GM19240 (cell line): ENCODE results near the gene EVL.
"Not testable (repeated sequence)": the region's sequence is repeated elsewhere in the genome, so short reads cannot be mapped to it uniquely, and the experiment has no call there.

Source experiments
- DNase-seq: peaks from one replicate; pipeline ENCODE4 v3.0.0; 2011; ENCODE audit warnings: low spot score; ENCODE audit not compliant: insufficient read length

Gene EVL

DNA sequence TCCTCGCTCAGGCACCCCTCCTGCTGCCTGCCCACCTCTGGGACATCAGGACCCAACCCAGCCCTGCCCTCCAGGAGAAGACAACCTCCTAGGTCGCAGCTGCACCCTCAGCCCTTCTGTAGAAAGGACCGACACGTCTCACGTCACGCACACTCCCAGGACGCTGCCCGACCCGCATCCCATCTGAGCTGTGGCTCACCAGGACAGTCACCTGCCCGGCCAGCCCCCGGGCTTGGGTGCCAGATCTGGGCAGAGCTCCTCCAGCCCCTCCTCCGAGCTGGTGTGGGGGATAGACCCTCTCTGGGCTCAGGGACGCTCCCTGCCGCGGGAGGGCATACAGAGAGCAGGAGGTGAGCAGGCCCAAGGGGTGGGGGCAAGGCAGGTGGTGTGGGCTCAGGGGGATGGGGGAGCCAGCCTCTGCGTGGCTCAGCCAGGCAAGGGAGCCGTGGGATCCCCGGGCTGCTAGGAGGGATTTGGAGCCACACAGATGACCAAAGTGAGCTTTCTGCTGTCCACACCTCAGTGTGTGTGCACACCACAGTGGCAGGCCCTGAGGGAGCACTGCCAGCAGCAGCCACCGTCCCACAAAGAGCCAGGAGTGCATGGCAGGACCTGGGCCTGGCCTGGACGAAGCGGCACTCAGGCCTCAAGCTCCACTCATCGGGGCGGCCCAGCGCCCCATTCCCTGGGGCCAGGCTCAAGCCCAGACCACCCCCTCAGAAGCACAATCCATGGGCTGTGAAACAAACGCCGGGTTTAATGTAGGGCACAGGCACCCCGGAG lies 80.7 kb downstream of the EVL start:
- no peak for DNase-seq

GRCh38 chr14:100146531-100147091 lies 81.4 kb downstream of the EVL start:
- no peak for DNase-seq

DNA sequence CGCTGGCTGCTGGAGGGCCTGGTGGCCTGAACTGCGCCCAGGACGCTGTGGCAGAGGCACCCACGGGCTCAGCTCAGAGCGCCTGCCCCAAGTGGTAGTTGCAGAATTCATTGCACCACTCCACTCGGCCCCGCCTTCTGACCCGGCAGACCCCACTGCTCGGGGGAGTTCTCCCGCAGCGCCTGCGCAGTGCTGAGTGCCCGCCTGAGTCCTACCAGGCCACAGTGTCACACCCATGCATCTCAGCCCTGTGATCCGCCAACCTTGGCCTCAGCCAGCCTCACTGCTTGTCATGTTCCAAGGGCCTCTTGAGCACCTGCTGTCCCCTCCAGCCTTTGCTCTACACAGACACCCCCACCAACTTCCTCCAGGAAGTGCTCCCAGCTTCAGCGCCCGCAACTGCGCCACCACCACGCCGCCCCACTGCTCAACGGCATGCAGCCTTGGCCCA lies 82.0 kb downstream of the EVL start:
- DNase-seq = no peak

DNA sequence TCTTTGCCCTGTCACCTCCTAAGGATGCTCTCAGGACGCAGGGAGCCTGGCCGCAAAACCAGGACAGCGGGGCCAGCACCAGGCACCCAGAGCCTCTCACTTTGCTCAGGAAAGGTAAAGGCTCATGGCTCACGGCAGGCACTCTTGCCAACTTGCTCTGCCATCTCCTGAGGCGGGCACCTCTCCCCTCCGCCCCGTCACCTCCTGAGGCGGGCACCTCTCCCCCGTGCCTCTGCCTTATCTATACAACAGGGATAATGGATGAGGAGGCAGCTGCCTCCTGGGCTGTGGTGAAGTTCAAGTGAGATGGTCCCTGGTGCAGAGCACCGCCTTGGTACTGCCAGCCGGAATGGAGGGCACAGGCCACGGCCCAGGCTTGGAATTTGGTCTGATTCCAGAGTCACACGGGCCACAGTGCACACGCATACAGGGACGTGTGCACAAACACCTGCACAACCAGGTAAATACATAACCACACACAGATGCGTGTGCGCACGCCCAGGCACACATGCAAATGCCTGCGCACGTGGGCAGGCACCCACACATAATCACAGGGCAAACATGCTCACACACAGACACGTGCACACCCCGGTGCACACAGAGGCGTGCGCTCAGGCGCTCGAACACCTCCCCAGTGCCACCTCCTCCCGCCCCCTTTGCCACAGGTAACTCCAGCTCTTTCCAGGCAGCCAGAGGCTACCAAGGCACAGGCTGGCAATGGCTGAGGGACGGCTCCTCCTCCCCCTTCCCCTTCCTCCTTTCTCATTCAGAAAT lies 82.7 kb downstream of the EVL start:
- no peak for DNase-seq

DNA sequence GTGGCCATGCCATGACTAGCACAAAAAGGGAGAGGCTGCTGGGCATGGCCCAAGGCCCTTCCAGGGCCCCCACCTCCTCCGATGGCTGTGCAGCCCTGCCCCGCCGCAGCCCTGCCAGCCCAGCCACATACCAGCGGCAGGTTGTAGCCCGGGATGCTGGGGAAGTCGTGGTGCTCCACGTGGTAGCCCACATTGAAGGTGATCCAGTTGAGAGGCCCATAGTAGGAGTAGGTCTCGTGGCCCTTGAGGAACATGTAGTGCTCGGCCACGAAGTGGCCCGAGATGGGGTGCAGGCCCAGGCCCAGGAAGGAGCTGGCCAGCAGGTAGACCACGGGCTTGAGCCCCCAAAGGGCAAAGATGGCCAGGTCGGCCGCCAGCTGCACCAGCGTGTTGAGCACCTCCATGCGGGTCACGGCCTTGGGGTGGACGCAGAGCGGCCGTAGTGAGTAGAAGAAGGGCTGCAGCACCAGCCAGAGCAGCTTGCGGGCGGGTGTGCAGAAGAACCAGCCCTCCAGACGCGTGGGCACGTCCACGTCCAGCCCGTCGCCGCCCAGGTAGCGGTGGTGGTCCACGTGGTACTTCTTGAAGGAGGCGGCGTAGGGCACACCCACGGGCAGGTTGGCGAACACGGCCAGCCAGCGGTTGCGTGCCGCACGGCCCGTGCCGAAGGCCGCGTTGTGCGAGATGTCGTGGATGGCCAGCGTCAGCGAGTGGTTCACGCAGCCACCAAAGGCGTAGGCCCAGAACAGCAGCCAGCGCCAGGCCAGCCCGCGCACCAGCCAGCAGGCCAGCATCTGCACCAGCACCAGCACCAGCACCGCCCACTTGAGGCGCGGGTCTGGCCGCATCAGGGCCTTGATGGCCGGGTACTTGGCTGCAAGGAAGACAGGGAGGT lies 83.9 kb downstream of the EVL start:
- no peak for DNase-seq

- no peak for DNase-seq
Measured at GRCh38 chr14:100149851-100150611, 84.8 kb downstream of the EVL start.

- no peak for DNase-seq
Measured at GRCh38 chr14:100150932-100151587, 85.8 kb downstream of the EVL start.

DNA sequence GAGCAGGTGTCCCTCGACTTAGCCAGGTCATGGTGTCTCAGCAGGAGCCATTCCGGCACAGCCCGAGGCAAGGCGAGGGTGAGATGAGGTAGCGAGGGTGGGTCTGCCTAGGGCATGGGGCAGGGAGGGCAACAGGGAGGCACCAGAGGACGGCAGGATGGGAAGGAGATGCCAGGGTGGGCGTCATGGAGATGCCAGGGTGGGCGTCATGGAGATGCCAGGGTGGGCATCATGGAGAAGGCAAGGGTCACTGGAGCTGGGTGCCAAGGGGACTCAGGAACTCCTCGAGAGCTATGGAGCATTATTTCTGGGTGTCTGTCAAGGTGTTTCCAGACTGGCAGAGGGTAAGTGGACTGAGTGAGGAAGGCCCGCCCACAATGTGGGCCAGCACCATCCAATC lies 86.9 kb downstream of the EVL start:
- no peak for DNase-seq

- no peak for DNase-seq
Measured at GRCh38 chr14:100153560-100153959, 88.3 kb downstream of the EVL start.

- no peak for DNase-seq
Measured at GRCh38 chr14:100155049-100155621, 89.9 kb downstream of the EVL start.

DNA sequence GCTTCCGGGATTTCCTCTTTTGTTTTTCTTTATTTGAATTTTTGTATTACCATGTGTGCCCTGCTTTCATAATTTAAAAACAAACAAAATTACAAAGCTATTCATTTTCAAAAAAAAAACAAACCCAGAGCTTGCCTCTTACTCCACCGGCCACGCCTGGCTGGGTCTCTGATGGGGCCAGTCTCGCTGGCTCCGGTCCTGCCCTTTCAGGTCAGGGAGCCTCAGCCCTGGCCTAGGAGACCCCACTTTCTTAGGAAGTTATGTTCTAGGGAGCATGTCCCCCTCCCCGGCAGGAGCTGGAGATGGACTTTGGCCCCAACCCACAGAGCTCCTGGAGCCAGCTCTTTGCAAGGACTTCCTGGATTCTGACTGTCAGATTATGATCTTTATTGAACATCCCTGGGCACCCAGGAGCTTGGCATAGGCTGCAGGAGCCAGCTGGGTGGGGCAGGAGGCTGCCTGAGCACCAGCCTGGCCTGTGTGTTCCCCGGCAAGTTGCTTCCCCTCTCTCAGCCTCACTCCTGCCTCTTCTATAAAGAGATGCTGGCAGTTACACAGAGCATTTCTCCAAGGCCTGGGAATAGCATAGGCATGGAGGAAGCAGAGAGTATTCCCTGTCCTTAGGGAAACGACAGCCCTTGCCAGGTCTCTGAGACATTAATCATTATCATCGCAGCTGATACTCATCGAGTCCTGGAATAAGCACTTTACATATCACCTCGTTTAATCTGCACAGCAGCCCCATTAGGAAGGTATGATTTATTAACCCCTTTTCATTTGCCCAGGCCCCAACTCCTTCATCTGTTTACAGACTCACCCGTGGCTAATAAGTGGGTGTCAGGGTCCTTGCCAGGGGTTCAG lies 90.8 kb downstream of the EVL start:
- DNase-seq = no peak

- no peak for DNase-seq
Measured at GRCh38 chr14:100156776-100157175, 91.6 kb downstream of the EVL start.

DNA sequence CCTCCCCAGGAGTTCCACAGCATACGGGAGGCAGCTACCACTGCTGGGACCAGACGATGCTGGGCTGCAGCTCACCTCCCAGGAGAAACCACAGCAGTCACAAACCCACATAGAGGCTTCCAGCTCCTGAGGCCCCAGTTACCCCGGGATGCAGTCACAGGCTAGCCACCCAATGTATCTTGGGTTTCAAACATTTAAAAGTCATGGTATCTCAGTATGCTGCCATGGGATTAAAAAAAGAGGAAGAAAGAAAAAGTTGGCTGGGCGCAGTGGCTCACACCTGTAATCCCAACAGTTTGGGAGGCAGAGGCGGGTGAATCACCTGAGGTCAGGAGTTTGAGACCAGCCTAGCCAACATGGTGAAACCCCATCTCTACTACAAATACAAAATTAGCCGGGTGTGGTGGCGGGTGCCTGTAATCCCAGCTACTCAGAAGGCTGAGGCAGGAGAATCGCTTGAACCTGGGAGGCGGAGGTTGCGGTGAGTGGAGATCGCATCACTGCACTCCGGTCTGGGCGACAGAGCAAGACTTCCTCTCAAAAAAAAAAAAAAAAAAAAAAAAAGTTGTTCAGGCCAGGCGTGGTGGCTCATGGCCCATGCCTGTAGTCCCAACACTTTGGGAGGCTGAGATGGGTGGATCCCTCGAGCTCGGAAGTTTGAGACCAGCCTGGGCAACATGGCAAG lies 92.5 kb downstream of the EVL start:
- DNase-seq = not testable (repeated sequence)

GRCh38 chr14:100158566-100159093 lies 93.4 kb downstream of the EVL start:
- no peak for DNase-seq

- DNase-seq = peak; percentile 36
Measured at GRCh38 chr14:100159094-100159864, 94.1 kb downstream of the EVL start, which contains the start of gene DEGS2. Gene DEGS2 (minus strand): TSS chr14:100159645. CDS start chr14:100159587, 58 bp downstream.

DNA sequence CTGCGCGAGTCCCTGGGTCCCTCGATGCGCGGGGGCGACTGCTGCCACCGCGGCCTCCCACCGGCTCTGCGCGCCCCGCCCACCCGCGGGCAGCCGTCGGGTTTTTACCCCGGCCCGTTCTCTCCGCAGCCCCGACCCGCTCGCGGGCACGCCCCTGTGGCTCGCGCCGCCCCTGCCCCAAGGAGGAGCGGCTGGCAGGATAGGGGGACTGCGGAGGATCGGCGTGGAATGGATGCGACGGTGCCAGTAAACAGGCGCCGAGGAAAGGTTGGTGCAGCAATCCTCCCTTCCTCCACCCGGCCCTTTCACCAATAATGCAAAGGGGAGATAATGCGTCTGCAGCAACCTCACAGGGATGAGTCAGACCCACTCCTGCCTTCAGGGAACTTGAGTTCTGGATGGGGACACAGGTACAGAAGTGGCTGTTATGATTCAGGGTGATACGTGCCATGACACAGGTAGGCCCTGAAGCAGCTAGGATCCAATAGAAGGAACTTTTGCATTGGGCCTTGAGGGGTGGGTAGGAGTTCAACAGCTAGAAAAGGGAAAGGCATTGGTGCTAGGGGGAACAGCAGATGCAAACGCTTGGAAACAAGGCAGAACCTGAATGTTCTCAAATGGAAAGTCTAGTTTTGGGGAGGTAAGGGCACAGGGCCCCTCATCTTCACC lies 94.8 kb downstream of the EVL start:
- no peak for DNase-seq

DNA sequence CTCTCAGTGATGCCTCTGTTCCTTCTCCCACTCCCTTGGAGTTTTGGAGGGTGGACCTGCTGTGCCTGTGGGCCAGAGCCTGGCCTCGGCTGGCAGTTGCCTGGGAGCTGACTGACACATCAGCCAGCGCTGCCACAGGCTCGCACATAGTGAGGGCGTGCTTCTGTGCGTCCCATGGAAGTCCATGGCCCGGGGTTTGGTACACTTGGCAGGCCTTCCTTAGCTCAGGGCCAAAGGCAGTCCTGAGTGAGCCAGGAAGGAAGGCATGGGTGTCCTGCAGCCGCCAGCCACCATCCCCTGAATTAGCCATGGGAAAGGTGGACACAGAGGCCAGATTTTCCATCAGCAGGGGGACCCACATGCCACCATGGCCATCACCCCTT lies 95.3 kb downstream of the EVL start:
- DNase-seq = no peak
